Activated naive CD4-positive, alpha-beta T cell treated with anti-CD3 and anti-CD28 coated beads for 36 hours (primary cell): ENCODE results near the gene BCL6B. TPM values are rescaled to one million over a fixed set of nuclear protein-coding genes. Genes with fewer than 3 reads are reported as not detected.
"Not testable (repeated sequence)": the region's sequence is repeated elsewhere in the genome, so short reads cannot be mapped to it uniquely, and the experiment has no call there.

ENCODE experiments used
- CTCF ChIA-PET: fragments of 350-600 bp; sonication (Branson Sonifier 250); formaldehyde crosslinking; loops from one replicate; lab custom pipeline; 2021; ENCODE audit warnings: antibody characterized with exemption; lab: Charles Lee
- DNase-seq: peaks from one replicate; pipeline ENCODE4 v3.0.0-alpha.2; 2020
- H3K27ac Mint-ChIP-seq: one replicate; pipeline ENCODE4 v1.8.0; 2021; ENCODE audit warnings: mild to moderate bottlenecking, mixed read lengths
- H3K27me3 Mint-ChIP-seq: one replicate; pipeline ENCODE4 v1.8.0; 2021; ENCODE audit warnings: low read depth, mixed read lengths
- H3K36me3 Mint-ChIP-seq: one replicate; pipeline ENCODE4 v1.8.0; 2021; ENCODE audit warnings: low read depth, mixed read lengths
- H3K4me1 Mint-ChIP-seq: one replicate; pipeline ENCODE4 v1.8.0; 2021; ENCODE audit warnings: low read depth, mixed read lengths
- H3K4me3 Mint-ChIP-seq: one replicate; pipeline ENCODE4 v1.8.0; 2021; ENCODE audit warnings: mild to moderate bottlenecking, moderate library complexity, mixed read lengths
- H3K9me3 Mint-ChIP-seq: one replicate; pipeline ENCODE4 v1.8.0; 2021; ENCODE audit warnings: mixed read lengths
- intact Hi-C: fragments of 100-400 bp; cut with micrococcal nuclease; formaldehyde crosslinking; loops from one replicate; pipeline ENCODE4 v1.15.1; 2023
- total RNA-seq, 2 experiments: library from RNA; stranded (reverse); gene quantifications; one replicate each; pipeline ENCODE4 v1.2.3, GENCODE V29; 2021

BCL6B gene, protein sequence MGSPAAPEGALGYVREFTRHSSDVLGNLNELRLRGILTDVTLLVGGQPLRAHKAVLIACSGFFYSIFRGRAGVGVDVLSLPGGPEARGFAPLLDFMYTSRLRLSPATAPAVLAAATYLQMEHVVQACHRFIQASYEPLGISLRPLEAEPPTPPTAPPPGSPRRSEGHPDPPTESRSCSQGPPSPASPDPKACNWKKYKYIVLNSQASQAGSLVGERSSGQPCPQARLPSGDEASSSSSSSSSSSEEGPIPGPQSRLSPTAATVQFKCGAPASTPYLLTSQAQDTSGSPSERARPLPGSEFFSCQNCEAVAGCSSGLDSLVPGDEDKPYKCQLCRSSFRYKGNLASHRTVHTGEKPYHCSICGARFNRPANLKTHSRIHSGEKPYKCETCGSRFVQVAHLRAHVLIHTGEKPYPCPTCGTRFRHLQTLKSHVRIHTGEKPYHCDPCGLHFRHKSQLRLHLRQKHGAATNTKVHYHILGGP
- under 1 TPM; 0.62 to 0.74 TPM for total RNA-seq

- Mint-ChIP-seq H3K9me3 (no peaks in the 10 kb centered on the region), H3K27ac (peak within 1 kb of the TSS; percentile 26), H3K4me3 (peak within 1 kb of the TSS; percentile 59), H3K4me1 (peaks cover 21% of the 10 kb centered on the region), H3K36me3 (no peaks in the 10 kb centered on the region), H3K27me3 (peaks cover 4% of the 10 kb centered on the region)
- no peak for DNase-seq
- CTCF ChIA-PET: interaction anchor here (0.7 to 5.0 kb wide), 9 partner anchors 9 to 108 kb away, joined by 3 to 37 read pairs (median 5); partner anchors contain the start of gene SLC16A13
- intact Hi-C loops: loop anchor here (1.0 kb wide), 5 partner anchors 8 to 180 kb away; no protein-coding TSS in a partner anchor
Measured at GRCh38 chr17:7022781-7023571, at the start of gene BCL6B. BCL6B (plus strand) TSS chr17:7023050; CDS start chr17:7023672, 622 bp downstream.

- H3K4me3 Mint-ChIP-seq, H3K9me3 Mint-ChIP-seq, H3K4me1 Mint-ChIP-seq, DNase-seq, H3K27ac Mint-ChIP-seq, H3K27me3 Mint-ChIP-seq, intact Hi-C loops, CTCF ChIA-PET, H3K36me3 Mint-ChIP-seq: not testable (repeated sequence)
Measured at GRCh38 chr17:6979440-6979839, 43.4 kb upstream of the BCL6B start.

DNA sequence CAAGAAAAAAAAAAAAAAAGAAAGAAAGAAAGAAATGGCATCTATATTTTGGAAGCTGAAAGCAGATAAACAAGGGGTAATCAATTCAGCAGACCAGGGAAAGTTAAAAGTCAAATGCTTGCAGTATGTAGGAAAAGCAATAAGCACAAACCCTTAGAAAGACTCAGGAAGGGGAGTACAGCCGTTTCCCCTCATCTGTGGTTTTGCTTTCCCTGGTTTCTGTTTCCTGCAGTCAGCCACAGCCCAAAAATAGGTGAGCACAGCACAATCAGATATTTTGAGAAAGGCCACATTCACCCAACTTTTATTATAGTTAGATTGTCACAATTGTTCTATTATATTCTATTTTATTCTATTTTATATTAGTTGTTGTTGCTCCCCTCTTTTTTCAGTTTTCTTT lies 41.4 kb upstream of the BCL6B start:
- intact Hi-C loops: no loop called here
- H3K9me3 Mint-ChIP-seq: no peaks in the 10 kb centered on the region
- peaks cover 7% of the 10 kb centered on the region for H3K4me1 Mint-ChIP-seq
- H3K4me3 Mint-ChIP-seq: no peak overlapping the region
- CTCF ChIA-PET: interaction anchor here (1.1 to 1.3 kb wide), 2 partner anchors 23 to 34 kb away, joined by 3 to 4 read pairs; no protein-coding TSS in a partner anchor
- H3K27ac Mint-ChIP-seq: no peak overlapping the region
- no peaks in the 10 kb centered on the region for H3K36me3 Mint-ChIP-seq
- no peaks in the 10 kb centered on the region for H3K27me3 Mint-ChIP-seq
- DNase-seq: no peak

DNA sequence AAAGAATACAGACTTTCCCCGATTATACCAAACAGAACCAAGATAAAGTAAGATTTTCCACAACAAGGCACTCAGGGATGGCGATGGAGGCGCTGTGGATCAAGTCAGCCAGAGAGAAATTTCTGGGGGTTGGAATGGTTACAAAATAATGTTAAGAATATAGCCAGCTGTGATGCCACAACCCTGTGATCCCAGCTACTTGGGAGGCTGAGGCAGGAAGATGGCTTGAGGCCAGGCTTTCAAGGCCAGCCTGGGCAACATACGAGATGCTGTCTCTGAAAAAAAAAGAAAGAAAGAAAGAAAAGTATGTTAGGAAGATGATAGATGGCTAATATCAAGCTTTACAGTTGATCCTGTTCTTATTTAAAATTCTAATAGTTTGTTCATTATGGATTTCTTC lies 37.6 kb upstream of the BCL6B start:
- CTCF ChIA-PET: interaction anchor here (0.7 to 1.6 kb wide), 5 partner anchors 17 to 74 kb away, joined by 3 to 5 read pairs (median 4); no protein-coding TSS in a partner anchor
- DNase-seq: no peak
- Mint-ChIP-seq H3K27me3 (no peaks in the 10 kb centered on the region), H3K36me3 (no peaks in the 10 kb centered on the region), H3K27ac (no peak overlapping the region), H3K4me3 (no peak overlapping the region), H3K4me1 (peaks cover 7% of the 10 kb centered on the region), H3K9me3 (no peaks in the 10 kb centered on the region)
- intact Hi-C loops: no loop called here

DNA sequence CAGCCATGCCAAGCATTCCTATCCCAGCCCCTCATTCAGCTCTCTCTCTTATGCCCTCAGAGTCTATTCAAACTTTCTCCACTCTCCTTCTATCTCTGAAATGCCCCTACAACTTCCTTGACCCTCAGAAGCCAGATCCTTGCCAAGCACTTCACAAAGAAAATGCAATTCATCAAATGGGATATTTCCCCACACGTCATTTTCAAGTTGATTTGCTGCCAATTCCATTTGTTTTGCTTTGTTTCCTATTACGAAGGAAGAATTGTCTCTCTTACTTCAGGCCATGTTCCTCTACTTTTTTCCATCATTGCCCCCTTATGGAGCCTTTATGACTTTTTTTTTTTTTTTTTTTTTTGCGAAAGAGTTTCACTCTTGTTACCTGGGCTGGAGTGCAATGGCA lies 36.2 kb upstream of the BCL6B start:
- CTCF ChIA-PET: interaction anchor here (1.6 kb wide), 1 partner anchor 18 kb away, joined by 4 read pairs; no protein-coding TSS in a partner anchor
- DNase-seq: no peak
- Mint-ChIP-seq H3K9me3 (no peaks in the 10 kb centered on the region), H3K4me1 (no peaks in the 10 kb centered on the region), H3K36me3 (no peaks in the 10 kb centered on the region), H3K27ac (no peak overlapping the region), H3K27me3 (no peaks in the 10 kb centered on the region), H3K4me3 (no peak overlapping the region)
- intact Hi-C loops: no loop called here

GRCh38 chr17:6989779-6990178 lies 33.1 kb upstream of the BCL6B start:
- Mint-ChIP-seq H3K36me3 (no peaks in the 10 kb centered on the region), H3K4me3 (no peak overlapping the region), H3K4me1 (no peaks in the 10 kb centered on the region), H3K27ac (no peak overlapping the region), H3K9me3 (no peaks in the 10 kb centered on the region), H3K27me3 (no peaks in the 10 kb centered on the region)
- CTCF ChIA-PET: interaction anchor here (1.3 to 2.3 kb wide), 4 partner anchors 11 to 79 kb away, joined by 4 to 16 read pairs (median 6); no protein-coding TSS in a partner anchor
- intact Hi-C loops: no loop called here
- DNase-seq: no peak

DNA sequence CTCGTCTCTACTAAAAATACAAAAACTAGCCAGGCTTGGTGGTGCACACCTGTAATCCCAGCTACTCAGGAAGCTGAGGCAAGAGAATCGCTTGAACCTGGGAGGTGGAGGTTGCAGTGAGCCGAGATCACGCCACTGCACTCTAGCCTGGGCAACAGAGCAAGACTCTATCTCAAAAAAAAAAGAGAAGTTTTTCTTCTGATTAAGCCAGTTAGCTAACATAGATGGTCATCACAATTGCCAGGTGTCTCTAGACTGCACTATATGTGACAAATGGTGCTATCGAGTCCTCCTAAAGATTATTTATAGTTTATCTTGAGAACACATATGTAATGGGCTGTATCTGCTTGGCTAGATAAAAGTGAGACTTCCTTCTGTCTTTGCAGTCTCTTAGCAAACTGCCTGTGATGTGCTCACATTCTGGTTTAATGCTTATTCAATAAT lies 29.2 kb upstream of the BCL6B start:
- H3K27ac Mint-ChIP-seq, H3K4me3 Mint-ChIP-seq, H3K4me1 Mint-ChIP-seq, intact Hi-C loops, DNase-seq, H3K27me3 Mint-ChIP-seq, H3K9me3 Mint-ChIP-seq, H3K36me3 Mint-ChIP-seq: not testable (repeated sequence)
- CTCF ChIA-PET: interaction anchor here (0.6 to 4.8 kb wide), 3 partner anchors 11 to 83 kb away, joined by 3 to 19 read pairs (median 4); no protein-coding TSS in a partner anchor

- intact Hi-C loops: no loop called here
- Mint-ChIP-seq H3K9me3 (no peaks in the 10 kb centered on the region), H3K4me1 (no peaks in the 10 kb centered on the region), H3K36me3 (peaks cover 6% of the 10 kb centered on the region), H3K27me3 (no peaks in the 10 kb centered on the region), H3K27ac (no peak overlapping the region), H3K4me3 (no peak overlapping the region)
- no peak for DNase-seq
- CTCF ChIA-PET: interaction anchor here (4.8 kb wide), 1 partner anchor 10 kb away, joined by 19 read pairs; no protein-coding TSS in a partner anchor
Measured at GRCh38 chr17:6994118-6994598, 28.7 kb upstream of the BCL6B start.

DNA sequence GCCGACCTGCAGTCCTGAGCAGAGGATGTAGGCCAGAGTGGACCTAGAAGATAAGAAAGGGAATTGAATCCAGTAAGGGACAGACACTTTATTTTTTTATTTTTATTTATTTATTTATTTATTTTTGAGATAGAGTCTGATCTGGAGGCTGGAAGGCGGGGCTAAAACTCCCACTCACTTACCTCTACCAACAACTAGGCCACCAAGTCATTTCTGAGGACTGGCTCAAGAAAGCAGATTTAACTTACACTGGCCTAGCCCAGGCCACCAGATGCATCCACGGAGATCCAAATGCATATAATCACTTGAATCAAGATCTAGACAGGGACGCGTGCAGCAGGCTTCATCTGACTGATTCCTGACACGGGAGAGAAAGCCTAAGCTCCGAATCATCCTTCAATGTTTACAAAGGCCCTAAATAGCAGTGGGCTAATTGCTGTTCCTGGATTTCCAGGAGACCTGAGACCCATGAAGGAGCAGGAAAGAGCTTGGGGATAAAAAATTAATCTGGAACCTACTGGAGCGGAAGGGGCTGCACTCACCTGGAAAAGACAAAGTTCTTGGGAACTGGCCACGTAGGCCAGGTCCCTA lies 28.1 kb upstream of the BCL6B start:
- no peak overlapping the region for H3K27ac Mint-ChIP-seq

DNA sequence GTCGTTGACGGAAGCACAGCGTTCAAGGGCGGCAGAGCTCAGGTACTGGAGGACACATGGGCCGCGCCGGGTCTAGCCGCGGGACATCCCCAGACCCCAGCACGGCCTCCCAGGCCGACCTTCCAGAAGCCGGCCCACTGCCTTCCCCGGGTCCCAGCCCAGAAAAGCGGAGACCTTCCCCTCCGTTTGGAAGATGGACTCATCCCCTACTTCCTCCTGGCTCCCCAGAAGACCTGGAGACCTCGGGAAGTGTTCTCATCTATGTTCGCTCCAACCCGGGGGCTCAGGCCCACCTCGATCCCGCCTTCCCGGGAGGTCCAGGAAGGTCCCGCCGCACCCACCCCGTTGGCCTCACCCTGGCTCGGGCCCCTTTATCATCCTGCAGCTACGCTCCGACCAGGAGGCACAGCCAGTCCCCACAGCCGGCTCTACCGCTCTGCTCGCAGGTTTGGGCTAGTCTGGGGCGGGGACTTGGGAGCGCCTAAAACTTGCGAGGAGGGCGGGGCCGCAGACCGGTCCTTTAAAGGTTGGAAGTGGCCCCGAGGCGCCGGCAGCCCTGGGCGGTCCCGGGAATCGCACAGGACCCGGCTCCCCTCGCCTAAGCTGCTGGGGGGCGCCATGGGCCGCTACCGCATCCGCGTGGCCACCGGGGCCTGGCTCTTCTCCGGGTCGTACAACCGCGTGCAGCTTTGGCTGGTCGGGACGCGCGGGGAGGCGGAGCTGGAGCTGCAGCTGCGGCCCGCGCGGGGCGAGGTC lies 27.2 kb upstream of the BCL6B start, which contains the start of gene ALOX12:
TSS of gene ALOX12 (plus strand) at position 550 of the 756 bp plus-strand sequence. CDS start at position 619, 69 bp downstream.
- Mint-ChIP-seq H3K36me3 (peaks cover 12% of the 10 kb centered on the region), H3K4me1 (no peaks in the 10 kb centered on the region)
- DNase-seq: no peak

More for the DNA sequence above, 28.1 kb upstream of the BCL6B start:
- no peaks in the 10 kb centered on the region for H3K27me3 Mint-ChIP-seq
- H3K4me1 Mint-ChIP-seq: no peaks in the 10 kb centered on the region
- CTCF ChIA-PET: interaction anchor here (1.9 to 4.8 kb wide), 2 partner anchors 10 to 84 kb away, joined by 5 to 19 read pairs; no protein-coding TSS in a partner anchor
- H3K9me3 Mint-ChIP-seq: no peaks in the 10 kb centered on the region
- H3K36me3 Mint-ChIP-seq: peaks cover 10% of the 10 kb centered on the region
- no peak overlapping the region for H3K4me3 Mint-ChIP-seq
- intact Hi-C loops: no loop called here
- DNase-seq: no peak

More for the DNA sequence above, 27.2 kb upstream of the BCL6B start, which contains the start of gene ALOX12:
- no peaks in the 10 kb centered on the region for H3K9me3 Mint-ChIP-seq
- H3K4me3 Mint-ChIP-seq: no peak within 1 kb of the TSS
- no peak within 1 kb of the TSS for H3K27ac Mint-ChIP-seq
- H3K27me3 Mint-ChIP-seq: no peaks in the 10 kb centered on the region
- CTCF ChIA-PET: interaction anchor here (0.7 to 4.8 kb wide), 3 partner anchors 9 to 86 kb away, joined by 3 to 19 read pairs (median 5); no protein-coding TSS in a partner anchor
- intact Hi-C loops: no loop called here
